Hematopoietic multipotent progenitor cell treated with erythropoietin and hydrocortisone succinate and interleukin-3 and kit ligand, for 4 days (in vitro differentiated cells): ENCODE measurements around the gene GTPBP6.
"Not testable (repeated sequence)": the region's sequence is repeated elsewhere in the genome, so short reads cannot be mapped to it uniquely, and the experiment has no call there.

Source experiments
- DNase-seq: peaks from one replicate; pipeline ENCODE4 v3.0.0-alpha.2; 2015

Gene GTPBP6

GRCh38 chrX:351324-351641, 32.7 kb upstream of the GTPBP6 start:
- not testable (repeated sequence) for DNase-seq

- DNase-seq, result no peak
Measured at GRCh38 chrX:350534-351323, 32.1 kb upstream of the GTPBP6 start.

- DNase-seq, result no peak
Measured at GRCh38 chrX:350148-350533, 31.5 kb upstream of the GTPBP6 start.

DNA sequence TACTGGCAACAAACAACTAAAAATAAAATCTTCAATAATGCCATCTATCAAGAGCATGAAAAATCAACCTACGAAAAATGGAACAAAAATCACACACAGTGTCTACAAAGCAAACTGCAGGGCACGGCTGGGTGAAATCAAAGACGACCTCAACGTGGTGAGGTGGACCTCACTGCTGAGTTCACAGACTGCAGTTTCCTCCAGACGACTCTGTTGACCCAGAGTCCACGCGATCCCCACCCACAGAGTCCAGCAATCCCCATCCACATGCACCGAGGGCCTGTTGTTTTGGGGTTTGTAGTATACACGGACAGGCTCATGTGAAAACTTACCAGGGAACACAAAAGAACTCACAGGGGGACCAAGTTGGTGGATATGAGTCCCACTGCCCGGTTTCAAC, 31.1 kb upstream of the GTPBP6 start:
- no peak for DNase-seq

DNA sequence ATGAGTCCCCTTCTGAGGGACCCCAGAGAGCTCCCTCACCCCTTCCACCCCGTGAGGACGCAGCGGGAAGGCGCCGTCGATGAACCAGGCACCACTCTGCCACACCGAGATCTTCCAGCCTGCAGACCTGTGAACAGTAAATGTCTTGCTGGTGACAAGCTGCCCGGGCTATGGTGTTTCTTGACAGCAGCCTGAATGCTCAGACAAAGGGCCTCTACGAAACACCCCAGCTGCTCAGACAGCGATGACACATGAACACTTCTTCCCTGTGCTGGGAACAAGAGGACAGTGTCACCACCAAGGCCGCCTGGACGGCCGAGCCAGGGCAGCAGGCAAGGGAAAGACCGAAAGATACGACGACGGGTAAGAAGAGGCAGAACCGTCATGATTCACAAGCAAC, 30.6 kb upstream of the GTPBP6 start:
- no peak for DNase-seq

DNA sequence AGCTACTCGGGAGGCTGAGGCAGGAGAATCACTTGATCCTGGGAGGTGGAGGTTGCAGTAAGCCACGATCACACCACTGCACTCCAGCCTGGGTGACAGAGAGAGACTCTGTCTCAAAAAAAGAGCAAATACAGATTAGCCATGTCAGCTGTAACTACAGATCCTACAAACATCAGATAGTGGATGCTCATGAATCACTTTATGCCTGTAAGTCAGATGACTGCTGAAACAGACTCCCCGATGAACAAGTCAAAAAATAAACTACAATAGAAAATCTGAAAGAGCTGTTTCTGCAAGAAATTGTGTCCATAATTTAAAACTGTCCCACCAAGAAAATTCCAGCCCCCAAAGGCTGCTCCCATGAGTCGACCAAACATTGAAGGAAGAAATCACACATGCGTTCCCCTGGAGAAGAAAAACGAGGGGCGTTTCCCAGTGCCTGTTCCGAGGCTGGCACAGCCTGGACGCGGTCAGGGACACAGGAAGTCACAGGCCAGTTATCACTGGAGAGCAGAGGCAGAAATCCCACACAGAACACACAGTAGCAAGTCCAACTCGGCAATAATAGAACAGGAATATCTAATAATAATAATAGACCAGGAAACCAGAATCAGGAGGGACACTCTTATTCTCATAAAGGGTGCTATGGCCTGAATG, 30.0 kb upstream of the GTPBP6 start:
- DNase-seq, result no peak

DNA sequence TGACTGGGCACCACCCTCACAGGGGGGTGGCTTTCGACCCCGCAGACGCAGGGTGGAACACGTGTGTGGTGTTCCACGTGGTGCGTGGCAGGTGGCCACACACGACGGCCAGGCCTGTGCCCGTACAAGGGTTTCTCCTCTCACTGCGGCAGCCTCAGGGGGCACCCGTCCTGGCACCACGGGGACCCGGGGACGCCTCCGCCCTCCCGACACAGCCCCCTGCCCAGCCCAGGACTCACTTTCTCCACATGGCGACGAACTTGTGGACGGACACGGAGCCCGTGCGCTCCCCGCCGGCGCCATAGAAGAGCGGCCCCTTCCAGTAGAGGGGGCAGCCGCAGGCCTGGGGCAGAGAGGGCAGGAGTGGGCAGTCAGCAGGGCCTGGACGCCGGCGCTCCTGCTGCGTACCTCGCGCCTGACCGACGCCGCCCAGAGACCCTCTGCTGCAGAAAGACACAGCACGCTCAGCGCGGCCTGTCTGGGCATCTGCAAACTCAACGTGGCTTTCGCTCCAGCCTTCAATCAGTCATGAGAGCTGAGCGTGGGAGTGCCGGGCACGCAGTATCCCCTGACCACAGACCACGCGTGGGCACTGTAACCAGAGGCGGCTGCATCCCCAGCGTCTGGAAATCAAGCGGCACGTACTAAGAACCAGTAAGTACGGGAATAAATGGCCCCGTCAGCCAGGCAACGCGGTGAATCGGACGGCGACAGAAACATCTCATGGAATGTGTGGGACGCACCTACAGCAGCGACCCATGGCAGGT, 28.9 kb upstream of the GTPBP6 start:
- DNase-seq, result no peak

DNA sequence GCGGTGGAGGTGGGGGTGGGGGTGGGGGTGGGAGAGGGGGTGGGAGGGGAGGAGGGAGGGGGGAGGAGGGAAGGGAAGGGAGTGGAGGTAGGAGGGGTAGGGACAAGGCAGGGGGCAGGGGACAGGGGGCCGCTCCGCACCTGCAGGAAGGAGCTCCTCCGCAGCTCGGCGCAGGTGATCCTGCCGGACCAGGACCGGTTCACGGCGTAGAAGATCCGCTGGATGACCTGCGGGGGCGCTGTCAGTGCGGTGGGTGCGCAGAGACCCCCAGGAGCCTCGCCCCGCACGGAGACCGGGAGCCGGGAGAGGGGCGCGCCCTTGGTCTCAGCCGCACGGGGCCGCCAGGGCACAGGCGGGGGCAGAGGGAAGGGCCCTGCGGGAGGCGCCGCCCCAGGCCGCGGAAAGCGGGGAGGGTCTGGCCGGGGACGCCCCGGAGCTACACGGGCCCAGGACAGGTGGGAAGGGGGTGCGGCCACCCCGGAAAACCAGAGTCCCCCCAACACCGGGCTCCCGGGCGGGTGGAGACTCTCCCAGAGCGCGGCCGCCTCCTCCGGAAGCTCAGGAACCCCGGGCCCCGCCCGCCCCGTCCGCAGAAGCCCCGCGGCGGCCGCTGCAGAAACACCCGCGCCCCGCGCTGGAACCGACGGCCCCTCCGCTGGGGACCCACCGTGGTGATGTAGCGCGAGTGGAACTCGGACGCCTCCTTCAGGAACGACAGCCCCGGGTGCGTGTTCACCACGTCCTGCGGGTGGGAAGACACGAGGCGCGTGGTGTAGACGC, 27.6 kb upstream of the GTPBP6 start:
- DNase-seq, result no peak

- no peak for DNase-seq
Measured at GRCh38 chrX:345020-345925, 26.7 kb upstream of the GTPBP6 start.

GRCh38 chrX:344371-344901, 25.8 kb upstream of the GTPBP6 start:
- DNase-seq, result no peak

GRCh38 chrX:341541-342101, 23.0 kb upstream of the GTPBP6 start:
- no peak for DNase-seq

DNA sequence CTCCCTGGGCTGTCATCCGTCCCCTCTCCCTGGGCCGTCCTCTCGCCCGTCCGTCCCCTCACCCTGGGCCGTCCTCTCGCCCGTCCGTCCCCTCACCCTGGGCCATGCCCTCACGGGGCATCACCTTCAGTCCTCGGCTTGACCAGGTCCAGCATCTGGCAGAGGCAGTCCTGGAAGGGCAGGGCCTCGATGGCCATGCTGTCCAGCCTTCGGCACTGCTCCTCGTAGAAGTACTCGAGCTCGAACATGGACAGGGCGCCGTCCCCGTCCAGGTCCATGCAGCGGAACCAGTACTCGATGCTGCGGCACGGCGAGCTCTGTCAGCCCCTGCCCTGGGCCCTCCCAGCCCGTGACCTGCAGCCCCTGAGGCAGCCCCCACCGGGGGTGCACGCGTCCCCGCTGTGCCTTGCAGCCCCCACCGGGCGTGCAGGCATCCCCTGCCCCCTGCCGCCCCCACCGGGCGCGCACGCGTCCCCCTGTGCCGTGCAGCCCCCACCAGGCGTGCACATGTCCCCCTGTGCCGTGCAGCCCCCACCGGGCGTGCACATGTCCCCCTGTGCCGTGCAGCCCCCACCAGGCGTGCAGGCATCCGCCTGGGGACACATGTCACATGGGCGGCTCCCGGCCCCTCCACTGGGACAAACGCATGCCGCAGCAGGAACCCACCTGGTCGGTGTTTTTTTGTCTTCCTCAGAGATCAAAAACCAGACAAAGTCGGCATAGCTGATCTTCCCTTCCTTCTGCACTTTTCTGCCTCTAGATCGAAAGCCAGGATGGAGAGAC, 22.2 kb upstream of the GTPBP6 start:
- no peak for DNase-seq

DNA sequence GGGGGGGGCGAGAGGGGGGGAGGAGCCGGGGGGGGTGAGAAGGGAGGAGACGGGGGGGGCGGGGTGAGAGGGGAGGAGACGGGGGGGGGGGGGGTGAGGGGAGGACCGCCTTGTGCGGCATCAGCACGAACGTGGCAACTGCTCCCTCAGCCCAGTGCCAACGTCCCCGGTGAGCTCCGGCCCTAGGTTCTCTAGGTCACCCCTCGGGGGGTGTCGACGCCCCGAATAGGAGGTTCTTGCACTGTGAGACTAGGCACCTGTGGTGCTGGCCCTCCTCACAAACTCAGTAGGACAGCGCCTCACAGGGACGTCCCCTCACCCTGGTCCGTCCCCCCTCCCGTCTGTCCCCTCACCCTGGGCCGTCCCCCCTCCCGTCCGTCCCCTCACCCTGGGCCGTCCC, 21.5 kb upstream of the GTPBP6 start:
- DNase-seq, result no peak

GRCh38 chrX:338836-339400, 20.3 kb upstream of the GTPBP6 start:
- no peak for DNase-seq

- DNase-seq, result no peak
Measured at GRCh38 chrX:338281-338835, 19.8 kb upstream of the GTPBP6 start.

DNA sequence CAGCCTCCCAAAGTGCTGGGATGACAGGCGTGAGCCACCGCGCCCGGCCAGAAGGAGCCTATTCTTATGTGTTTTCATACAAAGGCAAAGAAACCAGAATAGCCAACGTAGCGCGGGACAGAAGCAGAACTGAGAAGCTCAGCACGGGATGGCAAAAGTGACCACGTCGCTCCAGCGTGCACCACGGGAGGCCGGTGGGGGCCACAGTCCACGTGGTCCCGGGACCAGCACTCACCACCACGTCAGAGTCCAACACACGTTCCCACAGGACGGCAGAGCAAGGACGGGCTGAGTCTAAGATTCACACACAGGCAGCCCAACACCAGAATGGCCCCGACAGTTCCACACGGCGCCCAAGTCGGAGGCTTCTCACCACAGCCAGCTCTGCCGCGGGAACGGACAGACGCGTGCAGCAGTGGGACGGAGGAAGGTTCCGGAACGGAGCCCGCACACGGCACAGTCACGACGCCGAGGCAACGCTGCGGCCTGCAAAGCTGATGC, 18.8 kb upstream of the GTPBP6 start:
- no peak for DNase-seq

DNA sequence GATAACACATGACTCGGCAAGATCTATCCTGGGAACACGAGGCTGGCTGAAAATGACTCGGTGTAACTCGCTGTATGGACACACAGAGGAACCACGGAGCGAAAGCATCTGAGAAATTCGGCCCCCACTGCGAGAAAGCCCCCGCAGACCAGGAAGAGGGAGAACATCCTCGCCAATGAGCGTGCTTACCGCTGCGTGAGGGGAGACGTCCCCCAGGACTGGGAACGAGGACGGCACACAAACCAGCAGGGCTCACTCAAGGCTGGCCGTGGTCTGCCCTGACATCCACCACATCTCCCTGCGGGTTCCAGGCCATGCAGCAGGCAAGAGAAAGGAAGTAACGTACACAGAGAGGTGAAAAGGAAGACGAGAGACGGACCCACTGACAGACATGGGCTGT, 17.6 kb upstream of the GTPBP6 start:
- DNase-seq, result no peak

GRCh38 chrX:335758-336155, 17.2 kb upstream of the GTPBP6 start:
- DNase-seq, result no peak

- DNase-seq, result no peak
Measured at GRCh38 chrX:334971-335757, 16.6 kb upstream of the GTPBP6 start.
